H4 (cell line): ENCODE data around the gene SLC35G6. TPM values are rescaled to one million over a fixed set of nuclear protein-coding genes. Genes with fewer than 3 reads are reported as not detected.
"Not testable (repeated sequence)": the region's sequence is repeated elsewhere in the genome, so short reads cannot be mapped to it uniquely, and the experiment has no call there.

ENCODE experiments used
- DNase-seq: peaks from one replicate; pipeline ENCODE4 v3.0.0-alpha.2; 2015; ENCODE audit warnings: low spot score
- total RNA-seq: library from RNA; depleted of rRNA; stranded (reverse); fragments of >200 nt; shearing (Covaris generic); gene quantifications from 2 replicates; pipeline ENCODE4 v1.2.3, GENCODE V29; 2014; rRNA removed

Gene SLC35G6
- not detected in 2 replicates for total RNA-seq

- DNase-seq = not testable (repeated sequence)
These were observed at the start of gene SLC35G6 for GRCh38 chr17:7481275-7481674. Gene SLC35G6, plus strand, starts transcription at chr17:7481446. Its CDS starts 71 bp downstream, at chr17:7481517.

DNA sequence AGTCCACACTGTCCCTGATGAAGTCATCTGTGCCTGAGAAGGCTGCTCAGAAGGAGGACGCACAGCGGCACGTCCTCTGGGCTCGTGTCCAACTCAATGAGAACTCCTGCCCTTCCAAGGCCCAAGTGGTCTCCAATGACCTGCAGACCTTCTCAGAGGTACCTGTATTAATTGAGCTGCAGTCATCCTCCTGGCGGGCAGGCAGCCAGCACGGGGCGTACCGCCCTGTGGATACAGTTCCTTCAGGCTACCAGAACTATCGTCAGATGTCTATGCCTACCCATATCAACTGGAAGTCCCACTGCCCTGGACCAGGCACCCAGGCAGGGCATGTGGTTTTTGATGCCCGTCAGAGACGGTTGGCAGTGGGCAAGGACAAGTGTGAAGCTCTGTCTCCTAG lies 49.0 kb upstream of the SLC35G6 start:
- DNase-seq = no peak

DNA sequence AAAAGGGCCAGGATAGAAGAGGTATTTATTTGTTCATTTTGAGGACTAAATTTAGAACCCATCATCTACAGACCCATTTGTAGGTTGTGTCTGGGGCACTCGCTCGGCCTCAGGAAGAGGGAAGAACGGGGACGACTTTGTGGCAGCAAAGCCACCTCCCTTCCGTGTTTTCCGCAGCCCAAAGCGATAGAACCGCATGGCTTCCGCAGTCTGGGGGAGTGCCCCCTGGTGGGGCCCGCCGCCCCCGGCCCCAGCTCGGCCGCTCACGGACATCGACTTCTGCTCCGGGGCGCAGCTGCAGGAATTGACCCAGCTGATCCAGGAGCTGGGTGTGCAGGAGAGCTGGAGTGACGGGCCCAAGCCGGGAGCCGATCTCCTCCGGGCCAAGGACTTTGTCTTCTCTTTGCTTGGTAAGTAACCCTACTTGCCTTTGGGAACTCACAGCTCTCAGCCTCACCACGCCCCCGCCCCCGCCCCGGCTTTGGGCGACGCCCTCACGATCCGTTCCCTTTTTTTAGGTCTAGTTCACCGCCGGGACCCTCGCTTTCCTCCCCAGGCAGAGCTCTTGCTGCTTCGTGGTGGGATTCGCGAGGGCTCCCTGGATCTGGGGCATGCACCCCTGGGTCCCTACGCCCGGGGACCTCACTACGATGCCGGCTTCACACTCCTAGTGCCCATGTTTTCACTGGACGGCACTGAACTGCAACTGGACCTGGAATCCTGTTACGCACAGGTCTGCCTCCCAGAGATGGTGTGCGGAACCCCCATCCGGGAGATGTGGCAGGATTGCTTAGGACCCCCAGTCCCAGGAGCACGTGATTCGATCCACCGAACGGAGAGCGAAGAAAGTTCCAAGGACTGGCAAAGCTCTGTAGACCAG lies 45.3 kb upstream of the SLC35G6 start:
- DNase-seq = no peak

DNA sequence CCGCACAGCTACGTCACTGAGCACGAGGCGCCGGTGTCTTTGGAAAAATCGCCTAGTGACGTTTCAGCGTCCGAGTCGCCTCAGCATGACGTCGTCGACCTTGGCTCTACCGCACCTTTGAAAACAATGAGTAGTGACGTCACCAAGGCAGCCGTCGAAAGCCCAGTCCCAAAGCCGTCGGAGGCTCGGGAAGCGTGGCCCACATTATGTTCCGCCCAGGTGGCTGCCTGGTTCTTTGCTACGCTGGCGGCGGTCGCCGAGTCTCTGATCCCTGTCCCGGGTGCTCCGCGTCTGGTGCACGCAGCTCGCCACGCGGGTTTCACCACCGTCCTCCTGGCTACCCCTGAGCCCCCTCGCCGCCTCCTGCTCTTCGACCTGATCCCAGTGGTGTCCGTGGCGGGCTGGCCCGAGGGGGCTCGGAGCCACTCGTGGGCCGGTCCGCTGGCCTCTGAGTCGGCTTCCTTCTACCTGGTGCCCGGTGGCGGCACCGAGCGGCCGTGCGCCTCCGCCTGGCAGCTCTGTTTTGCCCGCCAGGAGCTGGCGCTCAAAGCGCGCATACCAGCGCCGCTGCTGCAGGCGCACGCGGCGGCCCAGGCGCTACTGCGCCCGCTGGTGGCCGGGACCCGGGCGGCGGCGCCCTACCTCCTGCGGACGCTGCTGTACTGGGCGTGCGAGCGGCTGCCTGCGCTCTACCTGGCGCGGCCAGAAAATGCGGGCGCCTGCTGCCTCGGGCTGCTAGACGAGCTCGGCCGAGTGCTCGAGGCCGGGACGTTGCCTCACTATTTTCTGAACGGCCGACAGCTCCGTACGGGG lies 44.5 kb upstream of the SLC35G6 start:
- no peak for DNase-seq

GRCh38 chr17:7437369-7437863 lies 43.8 kb upstream of the SLC35G6 start:
- DNase-seq = no peak

GRCh38 chr17:7437950-7438614 lies 43.2 kb upstream of the SLC35G6 start:
- no peak for DNase-seq

DNA sequence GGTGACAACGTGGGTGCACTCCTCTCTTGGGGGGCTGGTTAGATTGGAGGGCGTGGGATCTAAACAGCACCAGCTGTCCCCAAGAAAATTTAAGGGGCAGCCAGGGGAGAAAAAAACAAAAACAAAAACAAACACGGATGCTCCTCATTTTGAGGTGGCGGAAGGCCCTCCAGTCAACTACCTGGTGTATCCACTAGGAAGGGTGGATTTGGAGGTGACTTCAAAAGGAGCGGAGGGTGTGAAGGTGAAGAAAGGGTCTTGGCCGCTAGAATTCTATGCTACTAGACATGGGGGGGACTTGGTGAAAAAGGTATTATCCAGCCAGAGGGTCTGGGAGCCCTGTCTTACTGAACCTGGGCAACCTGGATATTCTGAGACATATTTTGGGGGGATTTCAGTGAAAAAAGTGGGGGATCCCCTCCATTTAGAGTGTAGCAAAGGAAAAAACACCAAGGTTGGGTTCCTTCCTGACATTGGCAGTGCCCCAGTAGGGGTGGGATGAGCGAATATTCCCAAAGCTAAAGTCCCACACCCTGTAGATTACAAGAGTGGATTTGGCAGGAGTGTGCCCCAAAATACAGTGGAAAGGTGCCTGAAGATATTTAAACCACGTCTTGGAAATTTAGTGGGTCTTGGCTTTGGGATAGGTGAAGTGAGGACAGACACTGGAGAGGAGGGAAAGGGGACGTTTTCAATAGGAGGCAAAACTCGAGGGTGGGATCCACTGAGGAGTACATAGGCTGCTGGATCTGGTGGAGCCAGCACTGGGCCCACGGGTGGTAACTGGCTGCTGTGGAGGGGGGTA lies 42.4 kb upstream of the SLC35G6 start:
- no peak for DNase-seq

GRCh38 chr17:7439462-7440112 lies 41.7 kb upstream of the SLC35G6 start, which contains the start of gene FGF11:
Gene FGF11, plus strand, starts transcription at chr17:7439512. Its CDS starts 109 bp downstream, at chr17:7439621.
- DNase-seq = no peak

DNA sequence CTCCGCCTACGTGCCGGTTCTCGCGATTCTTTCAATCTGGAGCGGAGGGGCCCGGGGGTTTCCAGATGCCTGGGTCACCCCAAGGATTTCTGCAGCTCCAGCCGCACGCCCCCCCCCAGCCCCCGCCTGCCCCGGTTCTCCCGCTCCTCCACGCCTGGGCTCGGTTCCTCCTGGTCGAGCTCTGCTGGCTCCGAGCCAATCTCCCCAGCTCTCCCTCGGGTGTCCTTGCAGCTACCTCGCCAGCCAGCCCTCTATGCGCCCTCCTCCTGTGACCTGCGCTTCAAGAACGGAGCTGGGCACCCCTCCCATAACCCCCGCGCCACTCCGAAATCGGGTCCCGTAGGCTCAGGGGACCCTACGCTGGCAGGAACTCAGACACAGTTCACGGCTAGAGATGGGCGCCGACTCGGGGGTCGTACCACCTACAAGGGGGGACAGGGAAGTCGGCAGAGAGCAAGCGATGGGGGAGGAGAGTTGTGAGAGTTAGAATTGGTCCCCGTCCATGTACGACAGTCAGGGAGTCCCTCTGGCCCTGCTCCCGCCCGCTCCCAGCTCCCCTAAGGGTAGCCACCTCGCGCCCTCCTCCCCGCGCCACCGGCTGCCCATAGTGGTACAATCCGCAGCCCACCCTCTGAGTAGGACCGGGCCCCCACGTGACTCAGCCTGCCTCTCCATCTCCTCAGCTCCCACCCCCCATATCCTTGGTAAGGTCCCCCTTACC lies 41.0 kb upstream of the SLC35G6 start:
- no peak for DNase-seq

GRCh38 chr17:7440834-7441195 lies 40.4 kb upstream of the SLC35G6 start:
- DNase-seq = no peak

DNA sequence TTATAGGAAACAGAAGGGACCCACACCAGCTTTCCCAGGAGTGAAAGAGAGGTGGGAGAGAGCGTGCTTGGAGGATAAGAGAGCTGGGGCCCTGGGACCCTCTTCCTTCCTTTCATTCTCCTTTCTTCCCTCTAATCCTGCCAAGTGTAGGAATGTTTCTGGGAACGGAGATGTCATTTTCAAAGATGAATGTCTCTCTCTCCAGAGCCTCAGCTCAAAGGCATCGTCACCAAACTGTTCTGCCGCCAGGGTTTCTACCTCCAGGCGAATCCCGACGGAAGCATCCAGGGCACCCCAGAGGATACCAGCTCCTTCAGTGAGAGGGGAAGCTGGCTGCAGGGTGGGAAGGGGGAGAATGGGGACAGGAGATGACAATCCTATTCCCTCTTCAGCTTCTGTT lies 40.0 kb upstream of the SLC35G6 start:
- DNase-seq = no peak

GRCh38 chr17:7442142-7442541 lies 39.1 kb upstream of the SLC35G6 start:
- DNase-seq = no peak

DNA sequence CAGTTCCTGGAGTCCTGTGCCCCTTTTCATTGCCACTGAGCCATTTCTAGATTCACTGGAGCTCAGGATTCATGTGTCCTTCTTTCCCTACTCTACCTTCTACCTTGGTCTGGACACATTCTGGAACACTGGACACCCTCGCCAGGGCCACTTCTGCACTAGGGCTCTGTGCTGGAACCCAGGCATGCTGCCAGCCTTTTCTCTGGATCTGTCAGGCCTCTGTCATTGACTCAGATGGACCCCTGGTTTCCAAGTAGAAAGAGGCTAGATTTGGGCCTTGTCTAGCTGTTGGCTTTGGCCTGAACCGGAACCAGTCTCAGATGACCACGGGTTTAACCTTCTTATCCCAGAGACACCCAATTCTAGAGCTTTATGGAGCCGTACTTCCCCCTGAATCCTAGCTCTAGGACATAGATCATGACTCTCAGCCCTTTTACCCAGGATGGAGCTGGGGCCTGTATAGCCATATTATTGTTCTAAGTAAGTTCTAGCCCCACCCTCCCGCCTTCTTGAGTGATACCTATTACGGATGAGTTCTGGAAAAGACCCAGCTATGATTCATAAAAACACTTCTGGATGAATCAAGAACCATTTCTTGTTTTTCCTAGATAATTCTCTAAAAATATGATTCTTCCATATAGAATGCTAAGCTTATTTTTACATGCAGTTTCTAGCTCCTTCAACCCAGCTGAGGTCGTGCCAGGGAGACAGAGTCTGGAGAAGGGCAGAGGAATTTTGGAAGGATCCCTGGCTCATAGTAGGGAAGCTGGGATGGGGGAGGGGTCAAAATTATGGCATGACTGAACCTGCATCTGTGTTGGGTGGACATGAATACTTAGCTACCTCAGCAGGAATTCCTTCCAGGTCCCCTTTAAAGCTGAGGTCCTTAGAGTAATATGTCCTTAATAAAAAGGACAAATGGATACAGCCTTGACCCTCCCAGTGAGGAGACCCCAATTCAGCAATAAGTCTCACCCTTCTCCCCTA lies 37.5 kb upstream of the SLC35G6 start:
- no peak for DNase-seq

- no peak for DNase-seq
These were observed 36.3 kb upstream of the SLC35G6 start, which contains the start of gene CHRNB1 for GRCh38 chr17:7444682-7445618. Gene CHRNB1, plus strand, starts transcription at chr17:7445061. Its CDS starts 67 bp downstream, at chr17:7445128.

GRCh38 chr17:7445619-7445968 lies 35.7 kb upstream of the SLC35G6 start:
- DNase-seq = no peak

DNA sequence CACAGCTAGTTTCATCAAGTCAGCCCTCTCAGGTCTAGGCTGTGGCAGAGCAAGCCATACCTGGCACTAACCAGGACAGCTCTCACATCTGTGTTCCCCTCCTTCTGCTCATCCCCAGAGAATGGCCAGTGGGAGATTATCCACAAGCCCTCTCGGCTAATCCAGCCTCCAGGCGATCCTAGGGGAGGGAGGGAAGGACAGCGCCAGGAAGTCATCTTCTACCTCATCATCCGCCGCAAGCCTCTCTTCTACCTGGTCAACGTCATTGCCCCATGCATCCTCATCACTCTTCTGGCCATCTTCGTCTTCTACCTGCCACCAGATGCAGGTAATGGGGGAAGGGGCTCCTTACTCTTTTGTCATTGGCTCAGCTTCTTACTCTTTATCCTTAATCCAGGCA lies 32.8 kb upstream of the SLC35G6 start:
- no peak for DNase-seq

GRCh38 chr17:7459961-7460545 lies 21.2 kb upstream of the SLC35G6 start:
- DNase-seq = no peak
